Stomach (tissue), 9 donors: Measurements from ENCODE around the gene R3HDML. TPM values are rescaled to one million over a fixed set of nuclear protein-coding genes. Genes with fewer than 3 reads are reported as not detected.

Experiments
- DNase-seq, 2 donors: peaks; one replicate each; pipeline versions ENCODE4 v3.0.0 to v3.0.0-alpha.2; 2013 to 2019
- H3K27ac ChIP-seq, 5 donors: fragments of 200-600 bp in 4 of 5; sonication (generic) in 4 of 5; one replicate each; pipeline ENCODE4 v1.5.1; 2013 to 2019; ENCODE audit warnings: mild to moderate bottlenecking in 1 of 5, moderate library complexity in 1 of 5
- H3K27me3 ChIP-seq, 3 donors: fragments of 200-600 bp; sonication (generic); one replicate each; pipeline ENCODE4 v1.5.1; 2017 to 2019; ENCODE audit warnings: mixed run types in 1 of 3
- H3K36me3 ChIP-seq, 4 donors: fragments of 200-600 bp; sonication (generic); 1 replicate in 3 of 4; 2 replicates in 1 of 4; pipeline ENCODE4 v1.5.1; 2016 to 2019
- H3K4me1 ChIP-seq, 4 donors: fragments of 200-600 bp; sonication (generic); one replicate each; pipeline ENCODE4 v1.5.1; 2016 to 2019
- H3K4me3 ChIP-seq, 4 donors: fragments of 200-600 bp; sonication (generic) in 3 of 4; one replicate each; pipeline ENCODE4 v1.5.1; 2016 to 2019; ENCODE audit warnings: mild to moderate bottlenecking in 1 of 4
- H3K9me3 ChIP-seq, 4 donors: fragments of 200-600 bp; sonication (generic); one replicate each; pipeline ENCODE4 v1.5.1; 2016 to 2019
- CTCF ChIP-seq, 7 experiments: fragments of 450-650 bp in 4 of 7; fragments of 200-600 bp in 3 of 7; sonication (generic) in 3 of 7; IDR thresholded peaks; one replicate each; pipeline ENCODE4 v1.5.1; 2016 to 2019; ENCODE audit warnings: antibody characterized with exemption in 7 of 7, control low read depth in 2 of 7, mild to moderate bottlenecking in 1 of 7
- EP300 ChIP-seq: sonication (generic); formaldehyde crosslinking; IDR thresholded peaks from one replicate; pipeline ENCODE4 v1.6.1; 2017; ENCODE audit warnings: antibody characterized with exemption
- POLR2A ChIP-seq, 4 donors: fragments of 450-650 bp; IDR thresholded peaks; one replicate each; pipeline ENCODE4 v1.6.1; 2016; ENCODE audit warnings: antibody characterized with exemption in 4 of 4, control low read depth in 2 of 4, mild to moderate bottlenecking in 1 of 4, moderate library complexity in 1 of 4
- POLR2AphosphoS5 ChIP-seq, 3 donors: sonication (generic); formaldehyde crosslinking; IDR thresholded peaks; one replicate each; pipeline ENCODE4 v1.6.1; 2016; ENCODE audit warnings: antibody characterized with exemption in 3 of 3
- WGBS, 5 donors: extraction: QIAGEN DNeasy Blood & Tissue Kit in 3 of 5; methylation state at CpG; one replicate each; pipeline versions ENCODE4 v1.1.5 to v1.1.7; 2013 to 2018; 5-methylcytosine and 5-hydroxymethylcytosine counted together
- intact Hi-C: fragments of 100-400 bp; cut with DNase I; formaldehyde crosslinking; loops from one replicate; pipeline ENCODE4 v1.15.1; 2023; ENCODE audit warnings: low total_unique reads
- polyA plus RNA-seq, 3 donors: library from polyadenylated mRNA; stranded (reverse); fragments of 200-250 nt; gene quantifications; one replicate each; pipeline ENCODE4 v1.2.3, GENCODE V29; 2013
- total RNA-seq, 5 donors: library from RNA; depleted of rRNA; stranded (reverse); fragments of >200 nt; gene quantifications; one replicate each; pipeline versions ENCODE4 v1.1.0 to v1.2.3, GENCODE V29; 2014 to 2016
- donor health status: healthy with polysubstance abuse.
- donor health status: Bipolar disorder and iron deficiency.
- donor health status: healthy.

R3HDML gene
- total and polyA plus RNA-seq, 8 donors = not detected

GRCh38 chr20:44350567-44350966, 13.7 kb downstream of the R3HDML start:
- no peak for TF ChIP-seq EP300
- no peak for TF ChIP-seq POLR2AphosphoS5 (IDR thresholded peaks at IDR 0.05)
- no peak for TF ChIP-seq CTCF (IDR thresholded peaks at IDR 0.05)
- Histone ChIP-seq H3K4me3 (no peak overlapping the region), H3K36me3 (no peaks in the 10 kb centered on the region), H3K9me3 (no peaks in the 10 kb centered on the region), H3K27me3 (peaks cover 0 to 2% (median 0%) of the 10 kb centered on the region in 3 donors), H3K27ac (no peak overlapping the region), H3K4me1 (peaks cover 0 to 3% (median 0%) of the 10 kb centered on the region in 4 donors)
- DNase-seq = no peak
- 85 to 94% (median 88%) methylated on average over 6 of the region's 6 CpGs for WGBS, 5 donors
- intact Hi-C loops = no loop called here

GRCh38 chr20:44354979-44355497, 18.2 kb downstream of the R3HDML start:
- 31 to 57% (median 40%) methylated on average over 5 to 6 of the region's 6 CpGs for WGBS, 5 donors
- Histone ChIP-seq H3K27ac (peak overlapping the region; percentile 83 to 92 (median 91)), H3K4me1 (peaks cover 5 to 14% (median 10%) of the 10 kb centered on the region in 4 donors), H3K9me3 (no peaks in the 10 kb centered on the region), H3K4me3 (peak overlapping the region; percentile 41 to 59 (median 48)), H3K36me3 (no peaks in the 10 kb centered on the region), H3K27me3 (peaks cover 0 to 6% (median 0%) of the 10 kb centered on the region in 3 donors)
- peak; percentile 60 to 85 for DNase-seq
- intact Hi-C loops = no loop called here
- TF ChIP-seq CTCF (IDR thresholded peaks at IDR 0.05) (no peak), EP300 (no peak), POLR2A (IDR thresholded peaks at IDR 0.05) (no peak), POLR2AphosphoS5 (IDR thresholded peaks at IDR 0.05) (no peak)

- TF ChIP-seq POLR2A (IDR thresholded peaks at IDR 0.05) (peak in 1 of 4 donors; percentile 33), POLR2AphosphoS5 (IDR thresholded peaks at IDR 0.05) (peak in 2 of 3 donors; percentile 60 to 66), CTCF (IDR thresholded peaks at IDR 0.05) (no peak), EP300 (no peak)
- intact Hi-C loops = no loop called here
- Histone ChIP-seq H3K4me1 (peaks cover 5 to 14% (median 10%) of the 10 kb centered on the region in 4 donors), H3K36me3 (no peaks in the 10 kb centered on the region), H3K9me3 (no peaks in the 10 kb centered on the region), H3K27ac (peak within 1 kb of the TSS; percentile 83 to 92 (median 91)), H3K27me3 (peaks cover 0 to 6% (median 0%) of the 10 kb centered on the region in 3 donors), H3K4me3 (peak within 1 kb of the TSS; percentile 41 to 59 (median 48))
- peak; percentile 85 to 91 for DNase-seq
- WGBS, 5 donors = 32 to 63% (median 34%) methylated on average over 22 to 40 of the region's 40 CpGs
Measured at GRCh38 chr20:44355498-44356352, 18.9 kb downstream of the R3HDML start, which contains the start of gene HNF4A. TSS of gene HNF4A (plus strand) at chr20:44355699. CDS start at chr20:44355805, 106 bp downstream.

- no peak for DNase-seq
- intact Hi-C loops = no loop called here
- Histone ChIP-seq H3K36me3 (no peaks in the 10 kb centered on the region), H3K27me3 (peaks cover 0 to 6% (median 0%) of the 10 kb centered on the region in 3 donors), H3K4me3 (peak overlapping the region; percentile 41 to 59 (median 48)), H3K9me3 (no peaks in the 10 kb centered on the region), H3K4me1 (peaks cover 5 to 14% (median 10%) of the 10 kb centered on the region in 4 donors), H3K27ac (peak overlapping the region; percentile 83 to 92 (median 91))
- WGBS, 5 donors = 31 to 54% (median 42%) methylated on average over 14 of the region's 14 CpGs
- TF ChIP-seq POLR2A (IDR thresholded peaks at IDR 0.05) = no peak
- no peak for TF ChIP-seq EP300
- TF ChIP-seq CTCF (IDR thresholded peaks at IDR 0.05) = no peak
- TF ChIP-seq POLR2AphosphoS5 (IDR thresholded peaks at IDR 0.05) = no peak
Measured at GRCh38 chr20:44356353-44356723, 19.5 kb downstream of the R3HDML start.
